Astrocyte (in vitro differentiated cells and primary cell): ENCODE data around the gene UBE2L6. TPM values are rescaled to one million over a fixed set of nuclear protein-coding genes. Genes with fewer than 3 reads are reported as not detected.
A peak's percentile ranks its signal among the peaks of the same experiment; 100 is the strongest.

Experiments
- DNase-seq: peaks from one replicate; pipeline ENCODE4 v3.0.0-alpha.2; 2010; ENCODE audit warnings: low read depth
- FAIRE-seq: peaks from 2 replicates; lab custom pipeline; 2011; peaks lifted over from hg19 to GRCh38; lab: Jason Lieb, UNC
- H2AFZ ChIP-seq: 2 replicates; pipeline ENCODE4 v1.6.0; 2012; ENCODE audit warnings: low read depth, low read length, inconsistent platforms
- H3K27ac ChIP-seq: 2 replicates; pipeline ENCODE4 v1.5.1; 2011; ENCODE audit warnings: low read depth, low read length, inconsistent platforms
- H3K27me3 ChIP-seq: 2 replicates; pipeline ENCODE4 v1.6.0; 2011; ENCODE audit warnings: low read length, inconsistent platforms; ENCODE audit not compliant: insufficient read depth
- H3K36me3 ChIP-seq: 2 replicates; pipeline ENCODE4 v1.5.1; 2011; ENCODE audit warnings: low read length, inconsistent platforms; ENCODE audit not compliant: insufficient read depth
- H3K4me1 ChIP-seq: 2 replicates; pipeline ENCODE4 v1.5.1; 2011; ENCODE audit warnings: low read length, inconsistent platforms; ENCODE audit not compliant: insufficient read depth
- H3K4me2 ChIP-seq: 2 replicates; pipeline ENCODE4 v1.6.0; 2012; ENCODE audit warnings: low read length, inconsistent platforms
- H3K4me3 ChIP-seq: 2 replicates; pipeline ENCODE4 v1.5.1; 2011; ENCODE audit warnings: low read depth, mild to moderate bottlenecking, low read length, inconsistent platforms; ENCODE audit not compliant: insufficient read depth
- H3K79me2 ChIP-seq: 2 replicates; pipeline ENCODE4 v1.6.0; 2012; ENCODE audit warnings: mild to moderate bottlenecking, low read length, inconsistent platforms; ENCODE audit not compliant: insufficient read depth
- H3K9ac ChIP-seq: 2 replicates; pipeline ENCODE4 v1.6.0; 2012; ENCODE audit warnings: mild to moderate bottlenecking, low read length, inconsistent platforms
- H3K9me3 ChIP-seq: 2 replicates; pipeline ENCODE4 v1.5.1; 2012; ENCODE audit warnings: low read depth, mild to moderate bottlenecking, low read length, inconsistent platforms; ENCODE audit not compliant: insufficient read depth
- H4K20me1 ChIP-seq: 2 replicates; pipeline ENCODE4 v1.6.0; 2012; ENCODE audit warnings: low read length, inconsistent platforms; ENCODE audit not compliant: insufficient read depth
- H3K27ac Mint-ChIP-seq: one replicate; pipeline ENCODE4 v1.8.0; 2021; ENCODE audit warnings: mild to moderate bottlenecking, mixed read lengths; ENCODE audit not compliant: unreplicated experiment
- H3K27me3 Mint-ChIP-seq: one replicate; pipeline ENCODE4 v1.8.0; 2021; ENCODE audit warnings: low read depth, mixed read lengths; ENCODE audit not compliant: unreplicated experiment
- H3K36me3 Mint-ChIP-seq: one replicate; pipeline ENCODE4 v1.8.0; 2021; ENCODE audit warnings: low read depth, mixed read lengths; ENCODE audit not compliant: unreplicated experiment
- H3K4me1 Mint-ChIP-seq: one replicate; pipeline ENCODE4 v1.8.0; 2021; ENCODE audit warnings: low read depth, mixed read lengths; ENCODE audit not compliant: unreplicated experiment
- H3K4me3 Mint-ChIP-seq: one replicate; pipeline ENCODE4 v1.8.0; 2021; ENCODE audit warnings: mild to moderate bottlenecking, moderate library complexity, mixed read lengths; ENCODE audit not compliant: unreplicated experiment
- H3K9me3 Mint-ChIP-seq: one replicate; pipeline ENCODE4 v1.8.0; 2021; ENCODE audit warnings: mild to moderate bottlenecking, mixed read lengths; ENCODE audit not compliant: unreplicated experiment
- CTCF ChIP-seq: IDR thresholded peaks from 2 replicates; pipeline ENCODE4 v1.5.1; 2011; ENCODE audit warnings: low read depth, mild to moderate bottlenecking, inconsistent platforms, low read length, moderate library complexity; ENCODE audit not compliant: insufficient read depth
- EZH2 ChIP-seq: IDR thresholded peaks from 2 replicates; pipeline ENCODE4 v1.6.1; 2012; ENCODE audit warnings: mild to moderate bottlenecking, low read length, inconsistent platforms; ENCODE audit not compliant: insufficient read depth
- total RNA-seq: library from RNA; stranded (reverse); gene quantifications from 2 replicates; pipeline ENCODE4 v1.2.1, GENCODE V29; 2021

UBE2L6 gene
- total RNA-seq, 1 donor from 2014 or later = 159 TPM

- Histone ChIP-seq H2AFZ (peak overlapping the region; percentile 96), H3K9me3 (no peaks in the 10 kb centered on the region), H3K9ac (peak overlapping the region; percentile 78), H3K27ac (no peak overlapping the region), H3K79me2 (no peaks in the 10 kb centered on the region), H3K4me1 (peaks cover 9% of the 10 kb centered on the region), H3K27me3 (no peaks in the 10 kb centered on the region), H3K36me3 (no peaks in the 10 kb centered on the region), H3K4me2 (peak overlapping the region; percentile 88), H3K4me3 (peak overlapping the region; percentile 67), H4K20me1 (no peaks in the 10 kb centered on the region)
- Mint-ChIP-seq H3K36me3 (peaks cover 6% of the 10 kb centered on the region), H3K27ac (peak overlapping the region; percentile 72), H3K4me1 (peaks cover 20% of the 10 kb centered on the region), H3K27me3 (no peaks in the 10 kb centered on the region), H3K4me3 (peak overlapping the region; percentile 94), H3K9me3 (peaks cover 1% of the 10 kb centered on the region)
- peak; percentile 27 for DNase-seq
- TF ChIP-seq EZH2 (no peak), CTCF (peak; percentile 84)
- FAIRE-seq = no peak
Measured at GRCh38 chr11:57568330-57568766, 876 bp upstream of the UBE2L6 start.

GRCh38 chr11:57566905-57567514 lies 462 bp downstream of the UBE2L6 start:
- H3K9me3 Mint-ChIP-seq = peaks cover 1% of the 10 kb centered on the region
- H3K4me3 ChIP-seq = peak overlapping the region; percentile 67
- FAIRE-seq (no peak), DNase-seq (peak; percentile 7)
- H3K27me3 Mint-ChIP-seq = no peaks in the 10 kb centered on the region
- TF ChIP-seq EZH2 = no peak
- no peak for TF ChIP-seq CTCF
- peak overlapping the region; percentile 88 for H3K4me2 ChIP-seq
- H3K9me3 ChIP-seq = no peaks in the 10 kb centered on the region
- peak overlapping the region; percentile 96 for H2AFZ ChIP-seq
- peaks cover 6% of the 10 kb centered on the region for H3K36me3 Mint-ChIP-seq
- peak overlapping the region; percentile 81 for H3K9ac ChIP-seq
- no peaks in the 10 kb centered on the region for H3K27me3 ChIP-seq
- H3K79me2 ChIP-seq = no peaks in the 10 kb centered on the region
- H3K27ac ChIP-seq = no peak overlapping the region
- H3K36me3 ChIP-seq = no peaks in the 10 kb centered on the region
- no peaks in the 10 kb centered on the region for H4K20me1 ChIP-seq
- peaks cover 23% of the 10 kb centered on the region for H3K4me1 Mint-ChIP-seq
- peaks cover 9% of the 10 kb centered on the region for H3K4me1 ChIP-seq
- H3K27ac Mint-ChIP-seq = peak overlapping the region; percentile 80
- H3K4me3 Mint-ChIP-seq = peak overlapping the region; percentile 94
